ENCODE results near the gene HLCS.

HLCS gene

DNA sequence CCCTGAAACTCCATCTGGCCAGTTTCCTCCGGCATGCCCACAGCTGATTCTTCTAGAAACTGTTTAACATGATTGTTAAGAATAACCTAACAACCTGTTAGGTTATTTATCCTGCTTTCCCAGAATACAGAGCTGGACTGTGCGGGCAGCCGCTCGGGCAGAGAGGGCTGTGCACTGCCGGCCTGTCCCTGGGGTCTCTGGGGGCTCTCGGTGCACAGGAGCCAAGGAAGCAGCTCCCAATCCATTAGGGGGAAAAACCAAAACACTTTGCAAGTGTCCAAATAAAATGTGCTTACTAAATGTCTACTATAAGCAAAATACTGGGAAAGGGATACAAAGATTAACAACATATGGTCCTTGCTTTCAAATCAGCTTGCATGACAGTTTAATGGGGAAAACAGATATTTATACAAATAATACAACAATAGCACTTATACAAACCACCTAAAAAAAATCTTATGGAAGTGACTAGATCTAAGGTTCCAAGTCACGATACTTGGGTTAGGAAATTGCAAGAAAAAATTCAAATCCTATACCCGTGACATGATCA is 50.7 kb downstream of the HLCS start:
- Histone ChIP-seq H3K4me3 (ENCODE audit: low read length, poor library complexity, severe bottlenecking) (no peak overlapping the region), H3K27me3 (ENCODE audit: insufficient read depth, low read length, poor library complexity, severe bottlenecking) (no peaks in the 10 kb centered on the region), H3K79me2 (ENCODE audit: insufficient read depth, low read length) (no peaks in the 10 kb centered on the region), H3K9me3 (ENCODE audit: insufficient read depth, low read depth, low read length) (no peaks in the 10 kb centered on the region), H4K20me1 (ENCODE audit: insufficient read depth, low read length, poor library complexity, severe bottlenecking) (no peaks in the 10 kb centered on the region), H3K9ac (ENCODE audit: low read depth, low read length, poor library complexity, severe bottlenecking) (no peak overlapping the region), H2AFZ (ENCODE audit: low read length) (no peak overlapping the region), H3K4me2 (ENCODE audit: low read depth, low read length, poor library complexity, severe bottlenecking) (no peak overlapping the region), H3F3A (ENCODE audit: low read depth) (no peaks in the 10 kb centered on the region), H3K9me2 (replicated peaks; ENCODE audit: low read depth, low read length) (no peaks in the 10 kb centered on the region), H3K4me1 (ENCODE audit: insufficient read depth, low read length, poor library complexity, severe bottlenecking) (peaks cover 9% of the 10 kb centered on the region), H3K36me3 (ENCODE audit: insufficient read depth, low read length) (no peaks in the 10 kb centered on the region)
- TF ChIP-seq EZH2phosphoT487 (IDR thresholded peaks at IDR 0.05; ENCODE audit: borderline replicate concordance) = no peak
- TF ChIP-seq, protein P1, sequence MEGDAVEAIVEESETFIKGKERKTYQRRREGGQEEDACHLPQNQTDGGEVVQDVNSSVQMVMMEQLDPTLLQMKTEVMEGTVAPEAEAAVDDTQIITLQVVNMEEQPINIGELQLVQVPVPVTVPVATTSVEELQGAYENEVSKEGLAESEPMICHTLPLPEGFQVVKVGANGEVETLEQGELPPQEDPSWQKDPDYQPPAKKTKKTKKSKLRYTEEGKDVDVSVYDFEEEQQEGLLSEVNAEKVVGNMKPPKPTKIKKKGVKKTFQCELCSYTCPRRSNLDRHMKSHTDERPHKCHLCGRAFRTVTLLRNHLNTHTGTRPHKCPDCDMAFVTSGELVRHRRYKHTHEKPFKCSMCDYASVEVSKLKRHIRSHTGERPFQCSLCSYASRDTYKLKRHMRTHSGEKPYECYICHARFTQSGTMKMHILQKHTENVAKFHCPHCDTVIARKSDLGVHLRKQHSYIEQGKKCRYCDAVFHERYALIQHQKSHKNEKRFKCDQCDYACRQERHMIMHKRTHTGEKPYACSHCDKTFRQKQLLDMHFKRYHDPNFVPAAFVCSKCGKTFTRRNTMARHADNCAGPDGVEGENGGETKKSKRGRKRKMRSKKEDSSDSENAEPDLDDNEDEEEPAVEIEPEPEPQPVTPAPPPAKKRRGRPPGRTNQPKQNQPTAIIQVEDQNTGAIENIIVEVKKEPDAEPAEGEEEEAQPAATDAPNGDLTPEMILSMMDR (conservative IDR thresholded peaks at IDR 0.05; ENCODE audit: low read length) = no peak

DNA sequence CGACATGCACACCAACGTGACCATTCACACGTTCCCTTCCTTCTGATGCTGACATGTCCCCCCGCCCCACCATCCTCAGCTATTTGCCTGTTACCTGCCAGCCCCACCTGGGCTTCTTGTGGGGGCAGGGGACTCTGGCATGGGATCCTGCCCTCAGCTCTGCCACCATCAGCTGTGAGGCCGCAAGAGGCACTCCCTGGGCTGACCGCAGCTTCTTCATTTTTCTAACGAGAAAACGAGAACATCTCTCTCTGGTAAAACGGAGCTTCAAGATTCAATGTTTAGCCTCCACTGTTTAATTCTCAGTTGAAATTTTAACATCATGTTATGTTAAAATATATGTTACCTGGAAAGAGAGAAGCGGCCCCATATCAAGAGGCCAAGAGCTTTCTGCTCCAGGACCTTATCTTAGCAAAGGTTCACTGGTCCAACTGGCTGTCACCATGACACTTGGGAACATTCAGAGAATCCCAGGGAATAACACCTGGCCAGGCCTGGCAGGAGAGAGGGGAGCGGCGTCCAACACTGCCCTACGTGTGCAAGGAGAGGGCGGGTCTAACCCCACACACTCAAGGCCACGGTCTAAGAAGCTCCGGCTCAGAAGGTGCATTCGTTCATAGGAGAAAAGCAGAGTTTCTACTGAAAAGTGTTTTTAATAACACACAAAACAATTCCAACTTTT is 51.3 kb downstream of the HLCS start:
- peaks cover 9% of the 10 kb centered on the region for H3K4me1 ChIP-seq (ENCODE audit: insufficient read depth, low read length, poor library complexity, severe bottlenecking)
- H3K4me2 ChIP-seq (ENCODE audit: low read depth, low read length, poor library complexity, severe bottlenecking) = no peak overlapping the region
- H3K27me3 ChIP-seq (ENCODE audit: insufficient read depth, low read length, poor library complexity, severe bottlenecking) = no peaks in the 10 kb centered on the region
- no peak overlapping the region for H3K4me3 ChIP-seq (ENCODE audit: low read length, poor library complexity, severe bottlenecking)
- no peak overlapping the region for H3K9ac ChIP-seq (ENCODE audit: low read depth, low read length, poor library complexity, severe bottlenecking)
- H2AFZ ChIP-seq (ENCODE audit: low read length) = no peak overlapping the region
- H3K36me3 ChIP-seq (ENCODE audit: insufficient read depth, low read length) = no peaks in the 10 kb centered on the region
- H3F3A ChIP-seq (ENCODE audit: low read depth) = no peaks in the 10 kb centered on the region
- H3K9me2 ChIP-seq (replicated peaks; ENCODE audit: low read depth, low read length) = no peaks in the 10 kb centered on the region
- H3K79me2 ChIP-seq (ENCODE audit: insufficient read depth, low read length) = no peaks in the 10 kb centered on the region
- no peaks in the 10 kb centered on the region for H3K9me3 ChIP-seq (ENCODE audit: insufficient read depth, low read depth, low read length)
- no peak for TF ChIP-seq EZH2phosphoT487 (IDR thresholded peaks at IDR 0.05; ENCODE audit: borderline replicate concordance)
- TF ChIP-seq, protein P1 (conservative IDR thresholded peaks at IDR 0.05; ENCODE audit: low read length) = no peak
- no peaks in the 10 kb centered on the region for H4K20me1 ChIP-seq (ENCODE audit: insufficient read depth, low read length, poor library complexity, severe bottlenecking)

DNA sequence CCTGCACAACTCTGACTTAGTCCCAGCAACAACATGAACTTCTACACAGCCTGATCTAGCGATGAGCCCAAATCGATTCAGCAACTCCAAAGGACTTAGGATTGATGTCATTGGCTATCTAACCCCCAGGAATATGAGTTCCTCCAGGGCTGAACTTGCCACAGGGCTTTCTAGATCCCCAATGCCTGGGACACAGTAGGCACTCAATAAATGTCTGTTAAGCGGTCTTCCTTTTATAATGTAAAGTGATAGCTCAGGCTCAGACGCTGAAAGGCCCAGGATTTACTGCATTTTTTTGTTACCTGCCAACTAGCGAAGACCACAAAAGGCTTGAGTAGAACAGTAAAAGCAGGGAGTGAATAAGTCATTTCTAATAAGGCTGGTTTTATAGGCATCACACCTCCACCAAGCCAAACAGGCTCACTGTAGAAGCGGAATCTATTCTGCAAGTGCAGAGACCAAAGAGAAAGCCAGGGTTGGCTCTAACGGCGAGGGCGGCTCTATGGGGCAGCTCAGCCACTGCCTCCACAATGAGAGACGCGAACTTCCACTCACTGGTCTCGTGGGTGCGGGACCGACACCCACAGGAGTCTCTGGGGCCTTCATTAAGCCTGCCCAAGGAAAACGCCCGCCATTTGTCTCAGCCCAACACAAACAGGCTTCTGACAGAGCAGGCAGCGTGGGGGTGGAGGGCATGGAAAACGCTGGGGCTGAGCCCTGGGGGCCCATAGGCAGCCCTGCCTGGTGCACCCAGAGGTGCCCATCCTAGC is 52.0 kb downstream of the HLCS start:
- Histone ChIP-seq H4K20me1 (ENCODE audit: insufficient read depth, low read length, poor library complexity, severe bottlenecking) (no peaks in the 10 kb centered on the region), H3K9me3 (ENCODE audit: insufficient read depth, low read depth, low read length) (no peaks in the 10 kb centered on the region), H3K79me2 (ENCODE audit: insufficient read depth, low read length) (no peaks in the 10 kb centered on the region), H3K9ac (ENCODE audit: low read depth, low read length, poor library complexity, severe bottlenecking) (no peak overlapping the region), H2AFZ (ENCODE audit: low read length) (no peak overlapping the region), H3K4me1 (ENCODE audit: insufficient read depth, low read length, poor library complexity, severe bottlenecking) (peaks cover 9% of the 10 kb centered on the region), H3K4me2 (ENCODE audit: low read depth, low read length, poor library complexity, severe bottlenecking) (no peak overlapping the region), H3K9me2 (replicated peaks; ENCODE audit: low read depth, low read length) (no peaks in the 10 kb centered on the region), H3K4me3 (ENCODE audit: low read length, poor library complexity, severe bottlenecking) (no peak overlapping the region), H3K36me3 (ENCODE audit: insufficient read depth, low read length) (no peaks in the 10 kb centered on the region), H3K27me3 (ENCODE audit: insufficient read depth, low read length, poor library complexity, severe bottlenecking) (no peaks in the 10 kb centered on the region), H3F3A (ENCODE audit: low read depth) (no peaks in the 10 kb centered on the region)
- TF ChIP-seq, protein P1 (conservative IDR thresholded peaks at IDR 0.05; ENCODE audit: low read length) = no peak
- no peak for TF ChIP-seq EZH2phosphoT487 (IDR thresholded peaks at IDR 0.05; ENCODE audit: borderline replicate concordance)

All from Loucy (cell line).